AG04449 (cell line): ENCODE results near the gene CHEK2.
"Not testable (repeated sequence)": the region's sequence is repeated elsewhere in the genome, so short reads cannot be mapped to it uniquely, and the experiment has no call there.

Experiments
- CTCF ChIA-PET: fragments of 350-600 bp; formaldehyde crosslinking; extraction: SDS; loops from one replicate; lab custom pipeline; 2021; ENCODE audit warnings: antibody characterized with exemption; lab: Yijun Ruan, JAX
- POLR2A ChIA-PET: fragments of 400-600, 350-600 bp; formaldehyde crosslinking; extraction: SDS; loops from one replicate; lab custom pipeline; 2020; ENCODE audit warnings: antibody characterized with exemption, inconsistent platforms; lab: Yijun Ruan, JAX
- DNase-seq: peaks from one replicate; pipeline ENCODE4 v3.0.0-alpha.2; 2010; ENCODE audit warnings: low read depth, low spot score
- H3K4me3 ChIP-seq: 2 replicates; pipeline ENCODE4 v1.5.1; 2011; ENCODE audit warnings: low read depth, mild to moderate bottlenecking, control low read depth, low read length
- TF ChIP-seq, protein P1 (sequence below): IDR thresholded peaks from one replicate; pipeline ENCODE4 v1.5.1; 2011; ENCODE audit warnings: mild to moderate bottlenecking, moderate library complexity, low read length, control low read depth, inconsistent platforms; ENCODE audit not compliant: insufficient read depth; ENCODE audit errors: missing control alignments

The CHEK2 gene

DNA sequence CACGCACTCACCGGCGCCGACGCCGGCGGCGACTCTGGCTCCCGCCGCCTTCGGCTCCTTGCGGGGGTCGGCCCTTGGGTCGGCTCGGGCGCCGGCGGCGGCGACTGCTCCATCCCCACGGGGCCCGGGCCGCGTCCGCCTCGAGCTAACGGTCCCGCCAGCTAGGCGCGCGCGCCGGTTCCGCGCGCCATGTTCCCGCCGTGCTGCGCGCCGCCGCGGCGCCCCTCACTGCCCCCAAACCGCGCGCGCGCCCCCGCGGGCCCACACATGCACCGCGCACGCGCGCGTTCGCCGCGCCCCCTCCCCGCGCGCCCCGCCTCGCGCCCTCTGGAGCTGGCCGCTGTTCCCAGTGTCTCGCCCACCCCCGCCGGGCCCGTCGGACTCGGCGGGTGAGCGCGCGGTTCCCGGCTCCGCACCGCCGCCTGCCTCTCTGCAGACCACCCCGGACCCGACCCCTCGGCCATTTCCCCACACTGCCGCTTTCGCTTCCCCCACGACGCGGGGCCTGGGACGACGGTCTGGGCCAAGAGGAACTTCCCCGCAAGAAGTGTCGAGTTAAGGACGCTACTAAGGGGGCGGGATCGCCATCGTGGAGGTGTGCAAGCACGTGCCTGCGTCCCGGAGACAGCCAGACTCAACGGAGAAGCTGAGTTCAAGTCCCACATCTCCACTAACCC, 61.9 kb downstream of the CHEK2 start, which contains the start of gene TTC28:
TTC28 (minus strand) TSS at position 230 of the 677 bp plus-strand sequence; CDS start at position 113, 117 bp downstream.
- H3K4me3 ChIP-seq, result peak within 1 kb of the TSS; percentile 72
- CTCF ChIA-PET, result interaction anchor here (0.6 kb wide), 1 partner anchor 69 kb away, joined by 3 read pairs; no protein-coding TSS in a partner anchor
- not testable (repeated sequence) for DNase-seq
- POLR2A ChIA-PET, result interaction anchor here (0.6 to 3.5 kb wide), 5 partner anchors 30 to 121 kb away, joined by 3 to 11 read pairs (median 4); partner anchors contain the start of genes CCDC117 and XBP1

DNA sequence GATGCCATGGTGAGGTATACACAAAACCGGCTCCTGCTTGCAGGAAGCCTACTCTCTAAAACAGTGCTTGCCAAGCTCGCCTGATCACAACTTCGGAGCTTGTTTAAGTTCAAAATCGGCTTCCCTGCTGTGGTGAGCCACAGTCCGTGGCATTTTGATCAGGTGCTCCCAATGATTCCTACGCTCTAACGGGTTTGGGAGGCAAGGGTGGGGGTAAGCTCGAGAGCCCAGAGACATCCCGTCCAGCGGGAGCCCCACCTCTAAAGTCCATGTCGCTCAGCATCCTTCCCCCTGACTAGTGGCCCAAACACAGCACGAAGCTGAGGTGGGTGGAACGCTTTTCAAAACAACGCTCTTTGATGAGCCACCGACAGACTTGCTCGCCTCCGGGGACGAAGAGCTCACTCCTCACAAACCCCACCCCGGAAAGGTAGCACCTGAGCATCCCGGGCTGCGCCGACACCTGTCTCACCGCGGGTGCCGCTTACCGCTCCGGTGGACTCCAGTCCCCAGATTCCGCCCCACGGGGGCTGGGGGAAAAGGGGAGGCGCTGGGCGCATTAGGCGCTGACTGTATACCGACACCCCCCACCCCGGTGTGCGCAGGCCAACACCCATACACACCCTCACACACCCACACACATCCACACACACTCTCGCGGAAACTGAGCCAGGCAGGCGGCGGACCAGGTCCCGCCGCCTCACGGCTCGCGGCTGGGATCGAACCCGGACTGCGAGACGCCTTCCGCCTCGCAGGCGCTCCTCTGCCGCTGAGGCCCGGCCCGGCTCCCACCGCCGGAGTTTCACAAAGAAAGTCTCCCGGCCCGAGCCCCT, 62.6 kb downstream of the CHEK2 start:
- ChIA-PET POLR2A (interaction anchor here (0.8 to 3.5 kb wide), 4 partner anchors 31 to 121 kb away, joined by 3 to 11 read pairs (median 4); partner anchors contain the start of genes CCDC117 and XBP1), CTCF (interaction anchor here (0.6 kb wide), 1 partner anchor 22 kb away, joined by 3 read pairs; no protein-coding TSS in a partner anchor)
- DNase-seq, result not testable (repeated sequence)
- peak overlapping the region; percentile 72 for H3K4me3 ChIP-seq

DNA sequence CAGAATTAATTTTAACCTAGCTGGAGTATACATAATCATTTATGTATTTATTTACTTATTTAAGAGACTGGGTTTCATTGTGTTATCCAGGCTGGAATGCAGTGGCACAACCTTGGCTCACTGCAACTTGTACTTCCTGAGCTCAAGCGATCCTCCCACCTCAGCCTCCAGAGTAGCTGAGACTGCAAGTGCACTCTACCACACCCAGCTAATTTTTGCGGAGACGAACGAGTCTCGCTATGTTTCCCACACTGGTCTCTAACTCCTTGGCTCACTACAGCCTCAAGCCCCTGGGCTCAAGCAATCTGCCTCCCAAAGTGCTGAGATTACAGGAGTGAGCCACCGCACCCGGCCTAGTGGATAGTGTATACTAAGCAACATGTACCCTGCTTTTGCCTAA, 63.5 kb downstream of the CHEK2 start:
- ChIA-PET CTCF (interaction anchor here (0.6 kb wide), 1 partner anchor 21 kb away, joined by 3 read pairs; no protein-coding TSS in a partner anchor), POLR2A (interaction anchor here (3.5 kb wide), 1 partner anchor 32 kb away, joined by 11 read pairs; no protein-coding TSS in a partner anchor)
- not testable (repeated sequence) for DNase-seq, H3K4me3 ChIP-seq

DNA sequence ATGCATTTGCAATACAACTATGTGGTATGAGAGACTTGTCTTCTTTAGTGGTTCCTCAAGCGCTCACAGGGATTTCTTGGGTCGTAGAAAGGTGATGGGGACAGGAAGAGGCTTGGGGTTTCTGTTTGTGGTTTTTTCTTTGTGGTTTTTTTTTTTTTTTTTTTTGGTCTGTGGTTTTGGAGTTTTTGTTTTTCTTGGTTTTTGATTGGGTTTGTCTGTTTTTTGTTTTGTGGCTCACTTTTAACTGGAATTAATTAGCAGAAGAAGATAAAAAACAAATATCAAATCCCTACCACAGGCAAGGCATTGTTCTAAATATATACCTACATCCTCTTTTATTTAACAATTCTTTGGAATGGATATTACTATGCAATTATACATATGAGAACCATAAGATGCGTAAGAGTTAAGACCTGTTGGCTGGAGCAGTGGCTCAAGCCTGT, 67.5 kb downstream of the CHEK2 start:
- no peak overlapping the region for H3K4me3 ChIP-seq
- ChIA-PET CTCF (no interaction called here), POLR2A (no interaction called here)
- peak; percentile 14 for DNase-seq
- TF ChIP-seq, protein P1, sequence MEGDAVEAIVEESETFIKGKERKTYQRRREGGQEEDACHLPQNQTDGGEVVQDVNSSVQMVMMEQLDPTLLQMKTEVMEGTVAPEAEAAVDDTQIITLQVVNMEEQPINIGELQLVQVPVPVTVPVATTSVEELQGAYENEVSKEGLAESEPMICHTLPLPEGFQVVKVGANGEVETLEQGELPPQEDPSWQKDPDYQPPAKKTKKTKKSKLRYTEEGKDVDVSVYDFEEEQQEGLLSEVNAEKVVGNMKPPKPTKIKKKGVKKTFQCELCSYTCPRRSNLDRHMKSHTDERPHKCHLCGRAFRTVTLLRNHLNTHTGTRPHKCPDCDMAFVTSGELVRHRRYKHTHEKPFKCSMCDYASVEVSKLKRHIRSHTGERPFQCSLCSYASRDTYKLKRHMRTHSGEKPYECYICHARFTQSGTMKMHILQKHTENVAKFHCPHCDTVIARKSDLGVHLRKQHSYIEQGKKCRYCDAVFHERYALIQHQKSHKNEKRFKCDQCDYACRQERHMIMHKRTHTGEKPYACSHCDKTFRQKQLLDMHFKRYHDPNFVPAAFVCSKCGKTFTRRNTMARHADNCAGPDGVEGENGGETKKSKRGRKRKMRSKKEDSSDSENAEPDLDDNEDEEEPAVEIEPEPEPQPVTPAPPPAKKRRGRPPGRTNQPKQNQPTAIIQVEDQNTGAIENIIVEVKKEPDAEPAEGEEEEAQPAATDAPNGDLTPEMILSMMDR, result no peak

DNA sequence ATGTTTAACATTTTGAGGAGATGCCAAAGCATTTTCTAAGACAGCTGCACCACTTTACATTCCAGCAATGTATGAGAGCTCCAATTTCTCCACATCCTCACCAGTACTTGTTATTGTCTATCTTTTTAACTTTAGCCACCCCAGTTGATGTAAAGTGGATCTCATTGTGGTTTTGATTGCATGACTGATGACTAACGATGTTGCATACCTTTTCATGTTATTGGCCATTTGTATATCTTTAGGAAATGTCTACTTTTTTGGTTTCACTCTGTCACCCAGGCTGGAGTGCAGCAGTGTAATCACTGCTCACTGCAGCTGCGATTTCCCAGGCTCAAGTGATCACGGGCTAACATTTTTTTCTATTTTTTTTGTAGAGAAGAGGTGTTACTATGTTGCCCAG, 70.9 kb downstream of the CHEK2 start:
- ChIA-PET POLR2A (no interaction called here), CTCF (no interaction called here)
- DNase-seq, result no peak
- no peak overlapping the region for H3K4me3 ChIP-seq
- TF ChIP-seq, protein P1, result no peak

DNA sequence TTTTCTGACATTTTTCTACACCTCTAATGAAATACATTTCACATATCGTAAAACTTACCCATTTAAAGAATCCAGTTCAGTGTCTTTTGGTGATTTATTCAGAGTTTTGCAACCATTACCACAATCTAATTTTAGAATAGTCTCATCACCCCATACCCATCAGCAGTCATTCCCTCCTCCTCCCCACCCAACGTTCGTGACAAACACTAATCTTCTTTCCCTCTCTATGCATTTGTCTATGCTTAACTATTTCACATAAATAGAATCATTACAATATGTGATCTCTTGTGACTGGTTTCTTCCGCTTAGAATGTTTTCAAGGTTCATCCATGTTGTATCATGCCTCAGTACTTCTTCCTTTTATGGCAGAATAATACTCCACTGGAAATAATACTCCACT, 71.5 kb downstream of the CHEK2 start:
- CTCF ChIA-PET, result no interaction called here
- POLR2A ChIA-PET, result no interaction called here
- DNase-seq, result peak; percentile 63
- H3K4me3 ChIP-seq, result no peak overlapping the region
- TF ChIP-seq, protein P1, result no peak

DNA sequence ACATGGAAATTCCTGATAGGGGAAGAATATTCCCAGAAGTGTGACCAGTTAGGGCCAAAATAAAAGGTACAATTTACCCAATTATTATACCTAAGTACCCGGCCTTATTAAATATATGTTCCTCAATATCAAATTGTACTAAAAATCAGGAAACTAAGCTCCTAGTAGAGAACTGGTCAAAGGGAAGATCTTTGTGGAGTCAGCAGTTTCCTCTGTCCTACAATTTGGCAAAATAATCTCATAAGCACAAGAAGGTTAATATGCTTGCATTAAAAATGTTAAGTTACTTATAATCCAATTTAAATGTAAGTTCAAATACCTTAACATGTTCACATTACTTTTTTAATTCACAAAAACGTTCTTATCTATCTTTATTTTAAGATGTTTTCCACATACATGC, 72.2 kb downstream of the CHEK2 start:
- H3K4me3 ChIP-seq, result no peak overlapping the region
- CTCF ChIA-PET, result no interaction called here
- TF ChIP-seq, protein P1, result no peak
- POLR2A ChIA-PET, result no interaction called here
- DNase-seq, result no peak

DNA sequence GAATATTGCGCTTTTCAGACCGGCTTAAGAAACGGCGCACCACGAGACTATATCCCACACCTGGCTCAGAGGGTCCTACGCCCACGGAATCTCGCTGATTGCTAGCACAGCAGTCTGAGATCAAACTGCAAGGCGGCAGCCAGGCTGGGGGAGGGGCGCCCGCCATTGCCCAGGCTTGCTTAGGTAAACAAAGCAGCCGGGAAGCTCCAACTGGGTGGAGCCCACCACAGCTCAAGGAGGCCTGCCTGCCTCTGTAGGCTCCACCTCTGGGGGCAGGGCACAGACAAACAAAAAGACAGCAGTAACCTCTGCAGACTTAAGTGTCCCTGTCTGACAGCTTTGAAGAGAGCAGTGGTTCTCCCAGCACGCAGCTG, 78.1 kb downstream of the CHEK2 start:
- H3K4me3 ChIP-seq, DNase-seq, POLR2A ChIA-PET, CTCF ChIA-PET: not testable (repeated sequence)
